ENCODE data around the gene METTL25.

METTL25 gene

DNA sequence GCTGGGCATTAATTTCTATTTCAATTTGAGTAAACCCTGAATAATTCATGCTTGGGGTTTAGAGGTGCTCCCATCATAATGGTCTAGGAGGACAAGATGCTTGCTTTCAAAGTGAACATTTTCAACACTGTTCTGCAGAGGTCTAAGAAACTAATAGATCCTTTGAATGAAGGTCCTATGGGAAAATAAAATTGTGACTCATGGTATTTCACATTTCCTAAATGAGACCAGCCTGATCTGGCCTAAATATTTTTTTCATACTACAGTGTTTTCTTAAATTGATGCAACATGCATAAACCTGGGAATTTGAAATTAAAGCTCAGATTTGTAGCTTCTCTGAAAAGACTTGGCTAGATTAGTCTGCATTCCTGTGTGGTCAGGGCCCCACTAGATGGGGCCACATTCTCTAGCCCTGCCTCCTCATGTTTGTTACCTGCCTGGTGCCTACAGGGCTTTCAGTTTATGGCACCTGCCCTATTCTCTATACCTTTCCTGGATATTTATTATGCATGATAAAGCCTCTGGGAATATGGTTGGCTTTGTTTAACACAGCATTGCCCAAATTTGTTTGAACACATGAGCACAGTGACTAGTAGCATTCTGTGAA is 112.7 kb downstream of the METTL25 start:
- no peak for DNase-seq (ENCODE audit: low read depth)

DNA sequence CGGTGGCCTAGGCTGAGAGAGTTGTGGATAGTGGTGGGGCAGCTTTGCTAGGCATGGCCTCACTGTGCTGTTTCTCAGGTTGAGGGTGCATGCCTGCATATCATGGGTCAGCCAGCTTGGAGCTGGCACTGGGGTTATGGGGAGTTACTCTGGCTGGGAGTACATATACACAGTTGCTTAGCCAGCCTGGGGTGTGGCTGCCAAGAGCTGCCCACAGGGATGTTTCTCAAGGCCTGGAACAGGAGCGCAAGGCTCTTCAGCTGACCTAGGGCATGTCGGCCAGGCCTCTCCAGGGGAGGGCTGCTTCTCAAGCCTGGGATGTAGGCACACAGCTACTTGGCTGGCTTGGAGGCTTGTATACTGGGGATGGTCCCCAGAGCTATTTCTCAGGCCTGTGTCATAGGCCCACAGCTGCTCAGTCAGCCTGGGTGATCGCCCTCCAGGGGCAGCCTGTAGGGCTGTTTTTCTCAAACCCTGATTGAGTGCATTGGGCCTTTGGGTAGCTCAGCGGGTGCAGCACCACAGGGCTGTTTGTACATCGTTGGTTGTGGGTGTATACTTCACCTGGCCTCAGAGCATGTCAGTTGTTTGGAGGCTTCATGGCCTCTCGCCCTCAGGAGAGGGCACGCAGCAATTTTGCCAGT is 114.9 kb downstream of the METTL25 start:
- DNase-seq (ENCODE audit: low read depth): no peak

DNA sequence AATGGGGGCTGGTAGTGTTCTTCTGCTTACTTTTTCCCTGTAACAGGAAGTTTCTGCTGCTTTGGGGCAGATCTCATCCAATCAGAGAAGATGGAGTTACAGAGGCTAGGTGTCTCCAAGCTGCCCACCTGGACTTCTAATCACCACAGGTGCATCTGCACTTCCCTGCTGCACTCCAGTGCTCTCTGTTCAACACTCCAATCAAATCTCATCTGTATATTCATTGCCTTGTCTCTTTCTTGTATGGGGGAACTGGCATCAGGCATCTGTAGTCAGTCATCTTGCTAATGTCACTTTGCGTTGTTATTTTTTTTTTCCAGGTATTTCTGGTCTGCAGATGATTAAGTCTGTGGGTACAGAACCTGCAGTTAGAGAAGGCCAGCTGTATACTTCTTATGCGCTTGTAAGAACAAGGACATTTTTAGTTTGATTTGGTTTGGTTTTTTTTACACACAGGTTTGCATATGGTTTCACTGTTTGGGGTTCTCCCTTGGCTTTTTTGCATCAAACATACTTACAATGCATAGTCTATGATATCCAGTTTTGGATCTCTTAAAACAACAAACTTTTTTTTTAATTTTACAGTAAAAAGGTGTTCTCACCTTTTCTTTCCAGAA is 116.0 kb downstream of the METTL25 start:
- no peak for DNase-seq (ENCODE audit: low read depth)

DNA sequence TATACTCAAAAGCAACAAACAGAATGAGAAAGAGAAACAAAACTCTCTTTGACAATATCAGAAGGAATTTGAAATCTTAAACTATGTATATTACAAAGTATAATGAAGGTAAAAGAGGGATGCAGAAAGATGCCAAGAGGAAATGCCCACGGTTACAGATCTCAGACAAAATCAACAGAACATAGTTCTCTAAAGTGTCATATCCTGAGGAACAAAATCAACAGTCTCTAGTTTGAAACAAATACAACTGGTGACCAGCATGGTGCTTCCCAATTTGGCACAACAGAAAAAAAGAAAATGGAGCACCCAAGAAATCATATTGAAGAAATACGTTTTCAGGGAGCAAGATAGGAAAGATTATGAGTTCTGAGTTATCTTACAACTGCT is 116.5 kb downstream of the METTL25 start:
- DNase-seq (ENCODE audit: low read depth): no peak

DNA sequence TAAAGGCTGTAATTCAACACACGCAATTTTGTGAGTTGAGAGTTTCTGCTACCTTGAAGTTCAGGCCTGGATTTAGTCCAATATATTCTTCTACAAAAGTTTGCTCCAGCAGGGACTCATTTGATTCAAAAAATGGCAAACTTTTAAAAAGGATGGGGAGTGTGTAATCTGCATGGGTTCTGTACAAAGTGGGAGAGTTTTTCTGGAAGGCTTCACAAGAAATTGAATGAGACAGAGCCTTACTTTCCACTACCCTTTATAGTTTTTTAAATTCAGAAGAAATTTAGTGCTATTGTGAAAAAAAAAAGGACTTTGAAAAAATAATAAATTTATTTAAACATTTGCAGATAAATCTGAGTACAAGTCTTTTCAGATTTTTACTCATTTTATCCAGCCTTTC is 116.9 kb downstream of the METTL25 start:
- no peak for DNase-seq (ENCODE audit: low read depth)

DNA sequence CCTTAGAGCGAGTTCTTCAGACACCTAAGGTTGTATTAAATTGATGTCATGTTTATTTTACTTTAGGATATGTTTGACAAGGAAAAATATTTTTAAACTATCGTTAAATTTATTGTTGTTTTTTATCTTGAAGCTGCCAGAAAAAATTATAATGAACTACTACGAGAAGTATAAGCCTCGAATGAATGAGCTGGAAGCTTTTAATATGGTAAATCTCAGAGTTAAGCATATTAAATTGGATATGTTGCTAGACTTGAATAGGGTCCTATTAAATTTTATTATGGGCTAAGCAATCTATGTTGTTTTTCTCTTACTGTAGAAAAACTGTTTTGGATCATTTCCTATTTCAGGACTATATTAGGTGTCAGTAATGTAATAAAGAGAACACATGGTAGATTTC is 118.2 kb downstream of the METTL25 start:
- no peak for DNase-seq (ENCODE audit: low read depth)

DNA sequence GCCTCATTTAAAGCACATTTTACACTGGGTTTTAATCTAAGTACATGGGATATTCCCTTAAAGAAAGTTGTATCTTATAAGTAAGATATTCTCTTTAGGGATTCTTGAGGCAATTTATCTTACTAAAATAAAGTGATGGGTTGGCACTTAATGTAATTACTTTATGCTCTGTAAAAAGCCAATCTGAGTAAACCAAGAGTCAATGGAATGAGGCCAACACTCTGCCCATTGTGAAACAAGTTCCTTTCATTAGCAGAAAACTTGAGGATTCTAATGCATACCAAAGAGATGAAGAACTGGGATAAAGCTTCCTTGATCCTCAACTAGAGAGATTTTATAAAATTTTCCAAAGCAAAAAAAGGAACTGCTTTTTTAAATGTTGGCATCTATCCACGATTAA is 121.2 kb downstream of the METTL25 start:
- DNase-seq (ENCODE audit: low read depth): no peak

DNA sequence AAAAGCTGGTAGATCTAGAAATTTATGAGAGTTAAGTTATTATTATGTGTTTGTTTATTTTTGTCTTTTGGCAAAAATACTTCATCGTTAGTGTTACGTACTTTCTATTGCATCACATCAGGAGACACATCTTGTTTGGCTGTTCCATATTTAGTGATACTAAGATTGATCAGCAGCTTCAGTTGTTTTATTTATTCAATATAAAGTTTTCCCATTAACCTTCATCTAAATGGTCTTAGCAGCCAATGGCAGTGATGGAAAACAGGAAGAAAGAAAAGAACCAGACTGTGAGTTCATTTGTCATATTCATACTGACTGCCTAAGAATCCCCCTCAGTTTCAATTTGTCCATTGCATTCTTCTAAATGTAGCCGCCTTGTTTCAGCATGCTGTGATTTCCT is 122.3 kb downstream of the METTL25 start:
- DNase-seq (ENCODE audit: low read depth): no peak

DNA sequence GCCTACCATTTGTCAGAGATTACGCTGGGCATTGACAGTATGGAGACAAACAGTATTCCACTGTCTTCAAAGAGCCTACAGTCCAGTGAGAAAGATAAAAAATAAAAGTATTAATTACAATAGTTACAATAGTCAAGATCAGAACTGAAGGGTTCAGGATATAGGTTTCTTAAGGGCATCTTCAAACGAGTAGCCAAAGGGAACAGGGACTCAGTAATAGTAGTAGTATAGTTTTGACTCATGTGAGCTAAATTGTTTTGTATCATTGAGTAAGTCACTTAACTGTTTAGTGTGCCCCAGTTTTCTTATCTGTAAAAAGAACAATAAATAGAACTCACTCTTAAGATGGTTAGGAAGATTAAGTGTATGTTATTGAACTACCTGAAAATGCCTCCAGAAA is 123.6 kb downstream of the METTL25 start:
- DNase-seq (ENCODE audit: low read depth): no peak

DNA sequence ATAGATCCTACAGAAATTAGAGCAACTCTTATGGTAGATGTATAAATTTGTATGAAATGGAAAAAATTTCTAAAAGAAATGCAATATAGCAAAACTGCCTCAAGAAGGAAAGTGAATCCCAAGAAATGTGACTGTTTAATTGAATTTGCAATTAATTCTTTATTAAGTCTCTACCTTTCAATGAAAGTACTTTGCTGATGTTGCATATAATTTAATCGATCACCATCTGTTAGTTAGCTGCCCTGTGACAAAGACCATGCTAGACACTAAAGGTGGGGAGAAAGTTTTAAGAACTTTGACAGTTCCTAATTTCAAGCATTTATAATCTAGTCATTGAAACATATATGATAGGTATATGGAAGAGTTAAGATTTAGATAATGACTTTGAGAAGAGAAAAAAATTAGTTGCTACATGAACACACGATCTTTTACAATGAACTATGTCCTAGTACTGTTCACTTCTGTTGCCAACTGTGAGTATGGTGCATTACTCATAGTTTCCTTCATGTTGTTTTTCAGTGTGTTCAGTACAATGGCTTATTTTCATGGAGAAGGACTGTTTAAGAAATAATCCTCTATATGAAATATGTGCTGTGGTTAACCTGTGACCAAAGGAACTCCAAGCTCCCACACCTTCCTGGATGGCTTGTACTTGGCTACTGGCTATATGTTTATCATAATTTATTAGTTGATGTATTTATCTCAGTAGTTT is 128.4 kb downstream of the METTL25 start:
- DNase-seq (ENCODE audit: low read depth): no peak

DNA sequence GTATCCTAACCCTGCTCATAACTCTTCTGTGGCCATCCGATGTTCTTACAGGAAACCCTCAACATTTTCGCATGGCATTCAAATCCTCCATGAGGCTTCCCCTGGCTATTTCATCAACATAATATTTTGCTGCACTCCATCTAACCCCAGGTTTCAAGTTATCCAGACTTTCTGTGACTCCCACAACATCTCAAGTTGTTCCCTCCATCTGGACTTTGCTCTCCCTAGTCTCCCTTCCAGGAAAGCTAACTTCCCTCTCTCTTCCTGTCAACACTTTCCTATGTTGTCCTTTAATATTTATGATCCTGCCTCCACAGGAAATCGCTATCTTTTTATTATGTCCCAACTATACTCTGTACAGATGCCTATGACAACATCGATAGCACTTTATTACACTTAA is 146.1 kb downstream of the METTL25 start:
- DNase-seq (ENCODE audit: low read depth): no peak

DNA sequence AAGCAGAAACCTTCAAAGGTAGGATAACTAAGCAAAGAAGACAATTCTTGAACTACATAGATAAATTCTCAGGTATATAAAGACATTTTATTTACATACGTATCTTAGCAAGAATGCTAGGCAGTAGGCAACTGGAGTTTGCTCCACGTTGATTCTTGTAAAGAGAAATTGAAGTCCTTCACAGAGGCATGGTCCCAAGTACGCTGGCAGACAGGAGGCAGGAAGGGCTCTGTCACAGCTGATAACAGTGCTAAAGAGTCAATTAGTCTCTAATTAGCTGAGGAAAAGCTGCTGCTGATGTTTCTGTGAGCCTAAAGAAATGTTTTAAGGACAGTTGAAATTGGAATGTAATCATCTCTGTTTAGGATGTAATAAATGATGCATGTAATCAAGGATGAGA is 146.8 kb downstream of the METTL25 start:
- DNase-seq (ENCODE audit: low read depth): no peak

DNA sequence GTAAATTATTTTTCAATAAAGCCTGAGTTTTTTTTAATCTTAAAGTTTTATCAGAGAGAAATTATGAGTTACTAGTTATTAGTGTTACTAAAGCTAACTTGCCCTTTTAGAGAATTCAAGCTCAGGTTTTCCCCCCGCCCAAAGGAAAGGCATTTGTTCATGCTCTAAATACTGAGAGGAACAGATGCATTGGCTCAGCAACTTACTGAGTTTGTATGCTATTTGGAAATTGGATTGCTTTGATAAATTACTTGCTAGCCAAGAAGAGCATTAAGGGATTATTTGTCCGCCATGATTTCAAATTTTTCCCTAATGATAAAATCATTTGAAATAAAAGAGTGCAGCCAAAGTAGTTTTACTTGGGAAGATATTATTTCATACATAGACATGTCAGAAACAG is 149.4 kb downstream of the METTL25 start:
- no peak for DNase-seq (ENCODE audit: low read depth)

DNA sequence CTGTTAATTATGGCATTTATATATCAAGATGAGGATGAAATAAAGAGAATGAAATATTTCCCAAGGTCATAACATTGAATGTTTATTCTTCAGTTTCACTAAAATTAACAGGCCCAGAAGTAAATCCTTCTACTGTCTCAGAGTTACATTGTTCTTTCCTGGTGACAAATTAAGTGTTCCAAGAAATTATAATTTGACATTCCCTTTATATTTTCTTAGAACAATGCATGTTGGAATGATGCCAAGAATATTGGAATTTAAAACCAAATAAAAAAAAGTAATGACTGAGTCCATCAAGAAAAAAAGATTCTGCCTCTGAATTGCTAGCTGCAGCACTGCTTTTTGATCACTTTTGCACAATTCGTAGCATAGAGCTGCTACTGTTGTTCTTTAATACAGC is 152.1 kb downstream of the METTL25 start:
- no peak for DNase-seq (ENCODE audit: low read depth)

DNA sequence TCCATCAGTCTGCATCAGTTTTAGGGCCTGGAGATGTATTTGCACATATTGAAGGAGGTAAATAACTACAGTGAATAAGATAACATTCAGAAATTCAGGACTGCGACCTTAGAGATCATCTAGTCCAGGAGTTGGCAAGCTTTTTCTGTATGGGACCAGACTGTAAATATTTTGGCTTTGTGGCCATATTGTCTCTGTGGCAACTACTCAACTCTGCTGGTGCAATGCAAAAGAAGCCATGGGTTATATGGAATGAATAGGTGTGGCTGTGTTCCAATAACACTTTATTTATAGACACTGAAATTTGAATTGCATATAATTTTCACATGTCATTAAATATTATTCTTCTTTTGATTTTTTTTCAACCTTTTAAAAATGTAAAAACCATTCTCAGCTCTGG is 156.6 kb downstream of the METTL25 start:
- no peak for DNase-seq (ENCODE audit: low read depth)

DNA sequence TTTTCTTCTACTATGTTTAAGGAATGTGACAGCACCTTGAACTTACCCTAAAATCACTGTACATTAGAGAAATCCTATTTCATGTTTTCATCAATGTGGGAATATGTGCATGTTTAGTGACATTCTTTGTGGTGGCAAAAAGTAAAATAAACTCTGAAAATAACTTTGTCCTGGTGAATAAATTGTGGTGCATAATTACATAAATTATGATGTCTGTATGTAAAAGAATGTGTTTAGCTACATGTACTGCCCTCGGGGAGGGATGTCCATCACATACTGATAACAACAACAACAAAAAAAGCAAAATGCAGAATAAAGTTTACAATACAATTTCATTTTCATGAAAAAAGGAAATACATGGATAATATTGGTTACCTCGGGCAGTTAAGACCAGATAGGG is 157.3 kb downstream of the METTL25 start:
- DNase-seq (ENCODE audit: low read depth): no peak

DNA sequence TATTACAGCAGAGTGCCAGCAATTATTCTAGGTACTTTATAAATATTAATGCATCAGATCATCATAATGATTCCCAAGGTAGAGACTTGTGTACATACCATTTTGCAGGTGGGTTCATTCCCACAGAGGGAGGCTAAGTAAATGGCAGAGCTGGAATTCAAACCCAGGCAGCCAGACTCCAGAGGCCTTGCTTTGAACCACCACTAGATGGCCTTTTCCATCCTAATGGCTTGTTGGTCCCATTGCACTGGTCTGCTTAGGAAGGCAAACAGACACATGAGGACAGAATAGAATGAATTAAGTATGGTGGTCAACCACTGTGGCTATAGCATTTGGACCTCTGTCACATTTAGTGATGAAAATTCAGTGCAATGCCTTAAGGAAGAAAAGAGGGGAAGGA is 158.7 kb downstream of the METTL25 start:
- no peak for DNase-seq (ENCODE audit: low read depth)

DNA sequence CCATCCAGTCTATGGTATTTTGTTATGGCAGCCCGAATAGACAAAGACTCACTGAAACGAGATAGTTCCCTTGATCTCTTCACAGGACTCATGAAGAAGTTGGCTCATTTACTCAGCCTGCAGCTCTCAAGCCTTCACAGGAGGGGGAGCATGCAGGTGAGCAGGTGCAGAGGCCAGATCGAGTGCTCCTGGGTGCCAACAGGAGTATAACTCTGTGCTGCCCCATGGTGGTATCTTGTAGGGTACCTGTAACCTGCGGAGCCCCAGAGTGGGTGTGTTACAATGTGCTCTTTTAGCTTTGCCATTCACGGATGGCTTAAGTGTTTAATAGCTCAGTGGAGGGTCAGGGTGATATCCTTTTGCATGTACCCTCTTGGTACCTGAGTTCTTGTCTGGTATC is 159.5 kb downstream of the METTL25 start:
- no peak for DNase-seq (ENCODE audit: low read depth)

DNA sequence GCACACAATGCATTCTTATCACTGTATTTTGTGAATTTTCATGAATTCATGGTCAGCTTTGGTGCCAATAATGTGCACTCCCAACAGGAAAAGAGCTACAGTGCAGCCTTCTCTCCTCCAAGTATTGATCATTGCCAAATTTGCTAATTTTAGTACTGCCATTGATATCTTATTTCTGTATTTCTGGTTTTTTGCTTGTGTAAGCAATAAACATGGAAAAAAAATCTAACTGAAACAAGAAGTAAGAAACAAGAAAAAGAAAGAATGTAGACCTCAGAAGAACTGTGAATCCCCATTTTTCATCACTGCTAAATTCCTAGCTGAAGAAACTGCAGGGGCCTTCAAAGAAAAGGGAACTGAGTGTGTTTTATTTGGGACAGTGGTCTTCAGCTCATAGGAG is 161.2 kb downstream of the METTL25 start:
- DNase-seq (ENCODE audit: low read depth): no peak

DNA sequence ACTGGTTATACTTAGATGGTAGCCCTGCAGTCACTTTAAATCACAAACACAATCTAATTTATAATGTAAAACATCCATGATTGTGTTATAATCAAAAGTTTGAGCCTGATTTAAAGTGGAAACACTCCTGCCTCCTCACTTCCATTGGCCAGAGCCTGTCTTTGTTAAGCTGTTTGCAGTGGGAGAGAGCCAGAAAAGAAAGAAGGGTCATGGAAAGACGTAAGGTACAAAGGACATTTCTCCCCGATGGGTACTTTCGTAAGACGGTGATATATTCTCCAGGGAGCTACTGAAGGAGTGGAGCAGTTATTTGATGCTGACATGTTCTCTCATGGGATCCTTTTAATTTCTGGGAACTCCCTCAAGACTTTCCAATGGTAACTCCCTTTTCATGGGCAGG is 164.0 kb downstream of the METTL25 start:
- no peak for DNase-seq (ENCODE audit: low read depth)

DNA sequence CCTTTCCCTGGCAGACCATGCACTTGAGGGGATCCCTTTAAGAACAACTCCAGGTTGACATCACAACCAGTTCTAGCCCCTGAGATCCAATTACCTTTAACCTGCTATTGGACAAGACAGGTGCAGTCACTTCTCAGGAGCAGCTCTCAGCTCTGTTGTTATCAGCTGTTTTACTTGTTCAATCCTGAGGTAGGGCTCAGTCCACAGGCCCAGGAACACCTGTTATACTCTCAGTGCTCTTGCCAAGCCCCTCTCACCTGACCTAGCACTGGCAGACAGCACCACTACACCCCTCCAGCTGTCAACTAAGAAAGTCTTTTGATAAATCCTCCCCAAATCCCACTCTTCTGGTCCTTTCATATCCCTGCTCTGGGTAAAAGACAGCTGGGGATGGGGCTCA is 164.4 kb downstream of the METTL25 start:
- no peak for DNase-seq (ENCODE audit: low read depth)

DNA sequence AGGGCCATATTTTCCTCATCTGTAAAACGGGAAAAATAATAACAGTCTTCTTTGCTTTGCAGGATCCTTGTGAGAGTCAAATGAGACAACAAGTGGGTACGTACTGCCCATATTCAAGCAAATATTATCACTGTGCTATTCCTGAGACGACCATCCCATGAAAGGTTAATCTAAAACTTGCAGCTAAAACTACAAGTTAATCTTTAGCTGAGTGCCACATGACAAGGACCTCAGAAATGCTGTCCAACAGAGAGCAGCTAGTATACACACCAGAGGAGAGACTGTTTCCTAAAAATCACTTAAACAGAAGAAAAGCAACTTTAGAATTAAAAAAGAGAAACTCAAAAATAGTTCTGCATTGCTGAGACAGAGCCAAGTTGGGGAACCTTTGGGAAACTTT is 165.7 kb downstream of the METTL25 start:
- DNase-seq (ENCODE audit: low read depth): no peak

DNA sequence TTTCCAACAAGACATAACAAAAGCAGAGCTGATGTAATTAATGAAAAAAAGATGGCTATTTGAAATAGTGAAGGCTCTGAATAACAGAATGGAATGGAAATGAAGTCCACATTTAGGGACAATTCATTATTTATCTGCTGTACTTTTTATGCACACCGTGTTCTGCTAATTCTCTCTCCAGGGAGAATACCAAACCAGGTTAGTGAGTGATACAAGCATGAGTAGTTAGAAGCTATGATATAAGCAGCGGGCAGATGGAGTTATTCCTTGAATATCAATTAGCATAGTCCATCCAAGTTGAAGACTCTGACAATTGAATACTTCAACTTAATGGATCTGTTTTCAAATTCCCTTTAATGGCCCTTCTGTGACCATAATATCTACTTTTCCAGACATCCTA is 166.3 kb downstream of the METTL25 start:
- no peak for DNase-seq (ENCODE audit: low read depth)
